ENCODE data around the gene YTHDF2. TPM values are rescaled to one million over a fixed set of nuclear protein-coding genes. Genes with fewer than 3 reads are reported as not detected.

The YTHDF2 gene
- total and polyA plus RNA-seq, 7 donors, result 30.3 to 55.1 (median 48.7) TPM

DNA sequence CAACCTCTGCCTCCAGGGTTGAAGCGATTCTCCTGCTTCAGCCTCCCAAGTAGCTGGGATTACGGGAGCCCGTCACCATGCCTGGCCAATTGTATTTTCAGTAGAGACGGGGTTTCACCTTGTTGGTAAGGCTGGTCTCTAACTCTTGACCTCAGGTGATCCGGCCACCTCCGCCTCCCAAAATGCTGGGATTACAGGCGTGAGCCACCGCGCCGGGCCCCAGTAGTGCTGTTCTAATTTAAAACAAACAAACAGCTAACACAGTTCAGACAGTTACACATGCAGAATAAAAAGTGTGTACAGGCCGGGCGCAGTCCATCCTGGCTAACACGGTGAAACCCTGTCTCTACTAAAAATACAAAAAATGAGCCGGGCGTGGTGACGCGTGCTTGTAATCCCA, 39.6 kb downstream of the YTHDF2 start:
- WGBS, 3 donors, result 97 to 98% (median 98%) methylated on average over 17 of the region's 17 CpGs
- Histone ChIP-seq H3K27ac (no peak overlapping the region), H3K4me1 (peaks cover 10% of the 10 kb centered on the region), H3K27me3 (ENCODE audit: insufficient read depth in 3 of 3, low read length in 2 of 3) (no peaks in the 10 kb centered on the region), H3K9me3 (no peaks in the 10 kb centered on the region), H3K4me3 (no peak overlapping the region), H3K36me3 (ENCODE audit: insufficient read depth in 1 of 2, low read depth in 1 of 2) (peaks cover 0 to 16% of the 10 kb centered on the region in 2 donors)
- no peak for ATAC-seq
- no peak for DNase-seq
- TF ChIP-seq, protein P1, sequence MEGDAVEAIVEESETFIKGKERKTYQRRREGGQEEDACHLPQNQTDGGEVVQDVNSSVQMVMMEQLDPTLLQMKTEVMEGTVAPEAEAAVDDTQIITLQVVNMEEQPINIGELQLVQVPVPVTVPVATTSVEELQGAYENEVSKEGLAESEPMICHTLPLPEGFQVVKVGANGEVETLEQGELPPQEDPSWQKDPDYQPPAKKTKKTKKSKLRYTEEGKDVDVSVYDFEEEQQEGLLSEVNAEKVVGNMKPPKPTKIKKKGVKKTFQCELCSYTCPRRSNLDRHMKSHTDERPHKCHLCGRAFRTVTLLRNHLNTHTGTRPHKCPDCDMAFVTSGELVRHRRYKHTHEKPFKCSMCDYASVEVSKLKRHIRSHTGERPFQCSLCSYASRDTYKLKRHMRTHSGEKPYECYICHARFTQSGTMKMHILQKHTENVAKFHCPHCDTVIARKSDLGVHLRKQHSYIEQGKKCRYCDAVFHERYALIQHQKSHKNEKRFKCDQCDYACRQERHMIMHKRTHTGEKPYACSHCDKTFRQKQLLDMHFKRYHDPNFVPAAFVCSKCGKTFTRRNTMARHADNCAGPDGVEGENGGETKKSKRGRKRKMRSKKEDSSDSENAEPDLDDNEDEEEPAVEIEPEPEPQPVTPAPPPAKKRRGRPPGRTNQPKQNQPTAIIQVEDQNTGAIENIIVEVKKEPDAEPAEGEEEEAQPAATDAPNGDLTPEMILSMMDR (IDR thresholded peaks at IDR 0.05), result no peak
- intact Hi-C loops (cut with DNase I), result no loop called here

GRCh38 chr1:28778021-28778420, 41.3 kb downstream of the YTHDF2 start:
- no peaks in the 10 kb centered on the region for H3K27me3 ChIP-seq (ENCODE audit: insufficient read depth in 3 of 3, low read length in 2 of 3)
- H3K36me3 ChIP-seq (ENCODE audit: insufficient read depth in 1 of 2, low read depth in 1 of 2), result peaks cover 0 to 1% of the 10 kb centered on the region in 2 donors
- H3K27ac ChIP-seq, result no peak overlapping the region
- intact Hi-C loops (cut with DNase I), result no loop called here
- TF ChIP-seq, protein P1 (IDR thresholded peaks at IDR 0.05), result no peak
- DNase-seq, result no peak
- no peaks in the 10 kb centered on the region for H3K9me3 ChIP-seq
- H3K4me1 ChIP-seq, result peaks cover 10% of the 10 kb centered on the region
- 79 to 82% (median 81%) methylated on average over 2 of the region's 2 CpGs for WGBS, 3 donors
- ATAC-seq, result no peak
- H3K4me3 ChIP-seq, result no peak overlapping the region

- H3K9me3 ChIP-seq, result no peaks in the 10 kb centered on the region
- intact Hi-C loops (cut with DNase I), result loop anchor here in 1 of 2 donors (10.0 kb wide), 1 partner anchor 415 kb away; no protein-coding TSS in a partner anchor
- H3K36me3 ChIP-seq (ENCODE audit: insufficient read depth in 1 of 2, low read depth in 1 of 2), result no peaks in the 10 kb centered on the region
- no peak overlapping the region for H3K4me3 ChIP-seq
- ATAC-seq, result no peak
- no peak for DNase-seq
- H3K27ac ChIP-seq, result no peak overlapping the region
- peaks cover 6% of the 10 kb centered on the region for H3K4me1 ChIP-seq
- TF ChIP-seq, protein P1 (IDR thresholded peaks at IDR 0.05), result no peak
- WGBS, 3 donors, result 85 to 88% (median 87%) methylated on average over 6 of the region's 6 CpGs
- H3K27me3 ChIP-seq (ENCODE audit: insufficient read depth in 3 of 3, low read length in 2 of 3), result no peaks in the 10 kb centered on the region
Measured at GRCh38 chr1:28779751-28780408, 43.1 kb downstream of the YTHDF2 start.

DNA sequence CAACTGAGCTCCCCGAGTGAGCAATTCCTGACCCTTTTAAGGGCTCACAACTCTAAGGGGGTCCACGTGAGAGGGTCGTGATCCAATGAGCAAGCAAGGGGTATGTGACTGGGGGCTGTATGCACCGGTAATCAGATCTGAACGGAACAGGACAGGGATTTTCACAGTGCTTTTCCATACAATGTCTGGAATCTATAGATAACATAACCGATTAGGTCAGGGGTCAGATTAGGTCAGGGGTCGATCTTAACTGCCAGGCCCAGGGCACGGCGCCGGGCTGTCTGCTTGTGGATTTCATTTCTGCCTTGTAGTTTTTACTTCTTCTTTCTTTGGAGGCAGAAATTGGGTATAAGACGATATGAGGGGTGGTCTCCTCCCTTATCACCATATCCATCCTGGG, 44.6 kb downstream of the YTHDF2 start:
- H3K36me3 ChIP-seq (ENCODE audit: insufficient read depth in 1 of 2, low read depth in 1 of 2), result no peaks in the 10 kb centered on the region
- H3K9me3 ChIP-seq, result no peaks in the 10 kb centered on the region
- TF ChIP-seq, protein P1 (IDR thresholded peaks at IDR 0.05), result no peak
- H3K4me3 ChIP-seq, result no peak overlapping the region
- no peak for ATAC-seq
- no peaks in the 10 kb centered on the region for H3K27me3 ChIP-seq (ENCODE audit: insufficient read depth in 3 of 3, low read length in 2 of 3)
- DNase-seq, result no peak
- H3K27ac ChIP-seq, result no peak overlapping the region
- WGBS, 3 donors, result 75 to 76% (median 75%) methylated on average over 11 of the region's 11 CpGs
- H3K4me1 ChIP-seq, result peaks cover 2% of the 10 kb centered on the region
- intact Hi-C loops (cut with DNase I), result loop anchor here in 1 of 2 donors (10.0 kb wide), 1 partner anchor 413 kb away; no protein-coding TSS in a partner anchor
